Esophagus muscularis mucosa (tissue), 4 donors: ENCODE results near the gene PTPN14.

ENCODE experiments used
- EP300 ChIP-seq: sonication (generic); formaldehyde crosslinking; IDR thresholded peaks from one replicate; pipeline ENCODE4 v1.6.1; 2017; ENCODE audit warnings: antibody characterized with exemption
- POLR2A ChIP-seq: fragments of 450-650 bp; IDR thresholded peaks from one replicate; pipeline ENCODE4 v1.6.1; 2017; ENCODE audit warnings: antibody characterized with exemption, moderate library complexity, mild to moderate bottlenecking, low read depth
- POLR2AphosphoS5 ChIP-seq, 2 donors: sonication (generic); formaldehyde crosslinking; IDR thresholded peaks; one replicate each; pipeline ENCODE4 v1.6.1; 2017; ENCODE audit warnings: antibody characterized with exemption in 2 of 2
- TF ChIP-seq, protein P1 (sequence below), 3 experiments: fragments of 200-600 bp in 2 of 3; fragments of 450-650 bp in 1 of 3; sonication (generic) in 2 of 3; IDR thresholded peaks; one replicate each; pipeline ENCODE4 v1.5.1; 2017 to 2019; ENCODE audit warnings: antibody characterized with exemption in 3 of 3, mild to moderate bottlenecking in 2 of 3, moderate library complexity in 1 of 3

GRCh38 chr1:214510914-214511638 lies 40.3 kb downstream of the PTPN14 start:
- TF ChIP-seq, protein P1, sequence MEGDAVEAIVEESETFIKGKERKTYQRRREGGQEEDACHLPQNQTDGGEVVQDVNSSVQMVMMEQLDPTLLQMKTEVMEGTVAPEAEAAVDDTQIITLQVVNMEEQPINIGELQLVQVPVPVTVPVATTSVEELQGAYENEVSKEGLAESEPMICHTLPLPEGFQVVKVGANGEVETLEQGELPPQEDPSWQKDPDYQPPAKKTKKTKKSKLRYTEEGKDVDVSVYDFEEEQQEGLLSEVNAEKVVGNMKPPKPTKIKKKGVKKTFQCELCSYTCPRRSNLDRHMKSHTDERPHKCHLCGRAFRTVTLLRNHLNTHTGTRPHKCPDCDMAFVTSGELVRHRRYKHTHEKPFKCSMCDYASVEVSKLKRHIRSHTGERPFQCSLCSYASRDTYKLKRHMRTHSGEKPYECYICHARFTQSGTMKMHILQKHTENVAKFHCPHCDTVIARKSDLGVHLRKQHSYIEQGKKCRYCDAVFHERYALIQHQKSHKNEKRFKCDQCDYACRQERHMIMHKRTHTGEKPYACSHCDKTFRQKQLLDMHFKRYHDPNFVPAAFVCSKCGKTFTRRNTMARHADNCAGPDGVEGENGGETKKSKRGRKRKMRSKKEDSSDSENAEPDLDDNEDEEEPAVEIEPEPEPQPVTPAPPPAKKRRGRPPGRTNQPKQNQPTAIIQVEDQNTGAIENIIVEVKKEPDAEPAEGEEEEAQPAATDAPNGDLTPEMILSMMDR (IDR thresholded peaks at IDR 0.05), result no peak
- TF ChIP-seq POLR2AphosphoS5 (IDR thresholded peaks at IDR 0.05), result no peak
- no peak for TF ChIP-seq EP300
- TF ChIP-seq POLR2A, result no peak
